CD1c-positive myeloid dendritic cell (primary cell): Measurements from ENCODE around the gene ASPHD1.
A peak's percentile ranks its signal among the peaks of the same experiment; 100 is the strongest.
"Not testable (repeated sequence)": the region's sequence is repeated elsewhere in the genome, so short reads cannot be mapped to it uniquely, and the experiment has no call there.

Source experiments
- DNase-seq: peaks from one replicate; pipeline ENCODE4 v3.0.0-alpha.2; 2016; ENCODE audit errors: extremely low spot score

The ASPHD1 gene

DNA sequence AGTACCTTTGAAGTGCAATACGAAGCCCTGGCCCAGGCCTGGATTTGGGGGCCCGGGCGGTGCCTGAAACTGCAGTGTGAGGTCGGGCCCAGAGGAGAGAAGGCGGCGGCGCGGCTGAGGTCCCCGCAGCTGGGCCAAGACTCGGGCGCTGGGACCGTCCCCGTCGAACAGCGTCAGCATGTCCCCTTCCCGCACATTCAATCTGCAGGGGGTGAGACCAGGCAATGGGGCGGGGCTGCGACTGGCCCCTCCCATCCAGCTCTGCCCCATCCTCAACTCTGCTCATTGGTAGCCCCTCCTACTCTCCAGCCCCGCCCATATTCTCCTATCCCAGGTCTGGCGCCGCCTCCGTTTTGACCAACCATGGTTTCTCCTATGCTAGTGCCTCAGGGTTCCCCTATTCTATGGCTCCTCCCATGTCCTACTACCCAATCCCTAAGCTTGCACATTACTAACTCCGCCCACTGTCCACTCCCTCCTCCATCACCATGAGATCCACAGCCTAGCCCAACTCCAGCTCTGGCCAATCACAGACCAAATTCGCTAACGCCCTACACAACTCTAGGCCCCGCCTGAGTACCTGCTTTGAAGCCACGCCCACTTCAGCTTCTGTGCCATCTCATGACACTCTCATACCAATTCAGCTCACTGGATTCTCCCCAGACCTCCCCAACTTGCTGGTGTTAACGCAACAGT, 22.9 kb upstream of the ASPHD1 start:
- DNase-seq: peak; percentile 80

DNA sequence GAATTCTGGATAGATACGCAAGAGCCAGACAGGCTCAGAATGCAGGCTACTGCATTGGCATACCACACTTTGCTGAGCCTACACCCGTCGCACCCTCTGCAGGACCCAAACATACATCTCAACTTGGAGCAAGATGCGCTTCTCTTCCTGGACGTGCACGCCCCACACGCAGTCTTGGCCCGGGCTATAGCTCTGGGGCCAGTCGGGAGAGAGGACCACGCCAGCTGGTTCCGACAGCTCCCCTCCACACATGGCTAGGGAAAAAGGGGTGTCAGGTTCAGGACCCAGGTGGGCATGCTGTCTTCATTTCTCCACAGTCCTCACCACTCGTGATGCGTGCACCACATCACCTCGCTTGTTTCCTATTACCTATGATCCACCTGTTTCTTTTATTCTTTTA, 22.1 kb upstream of the ASPHD1 start:
- DNase-seq: no peak

DNA sequence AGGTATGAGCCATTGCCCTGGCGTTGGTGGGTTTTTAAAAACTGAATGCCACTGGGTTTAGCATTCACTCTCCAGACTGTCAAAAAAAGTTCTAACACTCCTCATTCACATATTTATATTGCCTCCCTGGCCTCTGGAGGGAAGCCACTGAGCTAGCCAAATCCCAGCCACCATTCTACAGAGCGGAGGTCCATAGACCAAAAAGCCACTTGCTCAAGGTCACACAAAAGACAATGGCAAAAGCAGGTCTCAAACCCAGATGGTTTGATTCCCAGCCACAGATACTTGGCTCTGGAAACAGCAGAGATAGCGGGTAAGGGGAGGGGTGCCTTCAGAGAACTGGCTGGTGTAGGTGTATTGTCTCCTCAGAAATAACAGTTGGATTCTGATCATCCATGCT, 19.2 kb upstream of the ASPHD1 start:
- DNase-seq: no peak

DNA sequence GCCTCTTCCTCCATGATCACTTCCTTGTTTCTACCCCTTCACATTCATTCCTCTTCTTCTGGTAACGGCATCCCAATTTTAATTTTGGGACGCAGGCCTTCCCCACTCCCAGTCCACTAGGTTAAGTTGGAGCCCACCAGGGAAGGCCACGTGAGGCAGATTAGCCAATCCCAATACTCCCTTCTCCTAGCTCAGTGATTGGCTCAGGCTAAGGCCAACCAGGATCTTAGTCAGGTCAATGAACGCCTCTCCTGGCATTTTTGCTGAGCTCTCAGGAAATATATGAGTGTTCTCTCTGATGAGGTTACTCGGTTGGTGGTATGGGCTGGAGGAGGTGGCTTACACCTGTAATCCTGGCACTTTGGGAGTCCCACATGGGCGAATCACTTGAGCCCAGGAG, 16.3 kb upstream of the ASPHD1 start:
- no peak for DNase-seq

DNA sequence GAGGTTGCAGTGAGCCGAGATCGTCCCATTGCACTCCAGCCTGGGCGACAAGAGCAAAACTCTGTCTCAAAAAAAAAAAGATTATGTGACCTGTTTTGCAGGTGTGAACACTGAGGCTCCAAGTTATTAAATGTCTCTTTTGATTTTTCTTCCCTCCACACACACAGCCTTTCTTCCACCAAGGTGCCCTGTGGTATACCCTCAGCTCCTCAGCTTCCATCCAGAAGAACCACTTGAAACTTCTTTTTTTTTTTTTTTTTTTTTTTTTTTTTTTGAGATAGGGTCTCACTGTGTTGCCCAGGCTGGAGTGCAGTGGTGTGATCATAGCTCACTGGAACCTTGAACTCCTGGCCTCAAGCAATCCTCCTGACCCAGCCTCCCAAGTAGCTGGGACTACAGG, 10.9 kb upstream of the ASPHD1 start:
- DNase-seq: not testable (repeated sequence)

DNA sequence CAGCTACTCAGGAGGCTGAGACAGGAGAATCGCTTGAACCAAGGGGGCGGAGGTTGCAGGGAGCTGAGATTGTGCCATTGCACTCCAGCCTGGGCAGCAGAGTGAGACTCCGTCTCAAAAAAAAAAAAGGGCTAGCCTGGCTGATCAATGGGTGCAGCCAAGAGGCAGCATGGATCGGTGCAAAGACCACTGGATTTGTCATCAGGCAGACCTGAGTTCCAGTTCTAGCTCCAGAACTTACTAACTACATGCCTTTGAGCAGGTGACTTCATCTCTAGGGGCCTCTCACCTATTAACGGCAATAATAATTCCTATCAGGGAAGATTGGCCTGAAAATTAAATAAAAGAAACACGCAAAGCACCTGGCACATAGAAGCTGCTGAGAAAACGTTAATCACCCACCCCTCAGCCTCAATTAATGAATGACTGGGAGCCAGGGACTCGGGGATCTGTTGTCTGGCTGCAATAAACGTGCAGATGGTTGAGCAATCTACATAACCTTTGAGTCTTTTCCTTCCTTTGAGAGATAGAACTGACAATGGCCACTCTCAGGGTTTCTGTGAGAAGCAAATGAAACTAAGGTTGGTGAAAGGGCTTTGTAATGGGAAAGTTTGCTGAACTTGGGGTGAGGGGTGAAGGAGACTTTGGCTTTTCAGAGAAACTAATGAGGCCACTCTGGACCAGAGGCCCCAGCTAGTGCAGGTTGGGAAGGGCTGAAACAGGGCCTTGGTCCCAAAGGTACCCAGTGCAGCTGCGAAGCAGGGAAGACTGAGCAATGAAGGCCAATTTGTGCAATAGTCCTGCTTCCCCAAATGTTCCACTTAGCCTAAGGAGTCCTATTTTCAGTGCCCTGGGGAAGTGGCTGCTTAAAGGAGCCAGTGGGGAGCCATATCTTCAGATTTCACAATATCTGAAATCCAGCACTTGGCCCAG, 8.5 kb upstream of the ASPHD1 start:
- DNase-seq: peak; percentile 70

DNA sequence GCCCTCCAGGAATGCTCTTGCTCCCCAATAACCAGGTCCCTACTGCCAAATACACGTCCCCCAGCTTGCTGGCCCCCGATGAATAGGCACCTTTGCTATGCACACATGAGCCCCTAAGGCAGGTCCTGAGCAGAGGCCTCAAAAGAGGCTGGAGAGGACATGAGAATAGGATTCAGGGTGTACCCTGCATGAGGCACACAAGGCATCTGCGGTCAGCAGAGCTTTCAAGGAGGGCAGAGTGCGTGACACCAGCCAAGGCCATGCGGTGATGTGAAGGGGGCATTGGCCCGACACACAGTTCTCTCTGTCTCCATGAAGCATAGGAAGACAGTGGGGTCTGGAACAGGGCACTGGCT, 7.9 kb upstream of the ASPHD1 start:
- no peak for DNase-seq

DNA sequence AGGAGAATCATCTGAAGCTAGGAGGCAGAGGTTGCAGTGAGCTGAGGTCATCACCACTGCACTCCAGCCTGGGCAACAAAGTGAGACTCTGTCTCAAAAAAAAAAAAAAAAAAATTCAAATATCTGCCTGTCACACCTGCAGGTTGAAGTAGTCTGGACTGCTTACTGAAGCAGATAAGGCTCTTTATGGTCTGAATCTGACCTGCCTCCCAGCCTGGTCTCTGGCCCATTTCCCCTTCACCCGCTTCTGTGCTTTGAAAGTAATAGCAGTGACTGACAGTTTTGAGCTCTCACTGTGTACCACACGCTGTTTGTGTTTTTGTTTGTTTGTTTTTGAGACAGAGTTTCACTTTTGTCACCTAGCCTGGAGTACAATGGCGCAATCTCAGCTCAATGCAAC, 6.7 kb upstream of the ASPHD1 start:
- DNase-seq: no peak

DNA sequence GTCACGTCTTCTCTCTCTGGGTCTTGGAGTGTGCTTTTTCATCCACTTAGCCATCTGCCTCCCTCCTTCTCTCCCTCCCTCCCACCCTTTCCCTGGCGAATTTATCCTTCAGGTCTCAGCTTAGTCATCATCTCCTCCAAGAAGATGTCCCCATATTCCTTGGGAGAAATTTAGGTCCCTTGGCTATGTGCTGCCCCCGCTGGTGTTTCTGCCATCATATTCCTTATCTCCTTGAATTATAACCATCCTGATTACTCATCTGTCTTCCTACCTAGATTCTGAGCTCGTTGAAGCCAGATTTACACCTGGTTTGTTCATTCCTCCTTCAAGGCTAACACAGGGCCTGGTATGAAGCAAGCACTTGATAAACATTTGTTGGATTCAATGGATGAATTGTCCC, 5.9 kb upstream of the ASPHD1 start:
- no peak for DNase-seq

DNA sequence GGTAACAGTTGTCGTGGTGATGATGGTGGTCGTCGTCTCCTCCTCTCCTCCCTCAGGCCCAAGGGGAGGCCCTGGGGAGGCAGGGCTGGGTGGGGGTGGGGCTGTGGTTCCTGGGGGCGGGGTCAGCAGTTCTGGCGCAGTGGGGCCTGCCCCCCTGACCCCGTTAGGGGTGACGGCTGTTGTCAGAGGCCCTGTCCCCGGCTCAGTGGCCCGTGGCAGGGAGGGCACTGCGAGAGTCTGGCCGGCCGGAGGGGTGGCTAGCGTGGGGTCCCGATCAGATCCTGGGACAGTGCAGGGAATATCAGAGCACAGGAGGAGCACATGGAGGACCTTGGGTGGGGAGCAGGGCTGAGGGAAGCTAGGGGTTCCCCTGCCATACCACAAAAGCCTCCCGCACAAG, 3.4 kb upstream of the ASPHD1 start:
- no peak for DNase-seq

DNA sequence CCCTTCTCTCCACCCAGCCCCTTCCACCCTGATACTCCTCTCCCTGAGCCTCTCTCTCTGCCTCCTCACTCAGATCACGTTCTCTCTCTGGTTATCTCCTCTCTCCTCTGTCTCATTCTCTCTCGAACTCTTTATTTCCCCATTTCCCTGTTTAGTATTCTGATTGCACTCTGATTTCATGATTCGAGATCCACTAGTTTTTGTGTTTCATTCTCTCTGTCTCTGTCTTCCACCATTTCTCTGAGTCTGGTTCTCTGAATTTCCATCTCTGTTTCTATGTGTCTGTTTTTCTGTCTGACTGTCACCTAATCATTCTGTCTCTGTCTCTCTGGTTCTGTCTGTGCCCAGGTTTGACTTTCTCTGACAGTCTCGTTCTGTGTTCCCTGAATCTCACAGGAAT, 3.0 kb upstream of the ASPHD1 start:
- DNase-seq: no peak

DNA sequence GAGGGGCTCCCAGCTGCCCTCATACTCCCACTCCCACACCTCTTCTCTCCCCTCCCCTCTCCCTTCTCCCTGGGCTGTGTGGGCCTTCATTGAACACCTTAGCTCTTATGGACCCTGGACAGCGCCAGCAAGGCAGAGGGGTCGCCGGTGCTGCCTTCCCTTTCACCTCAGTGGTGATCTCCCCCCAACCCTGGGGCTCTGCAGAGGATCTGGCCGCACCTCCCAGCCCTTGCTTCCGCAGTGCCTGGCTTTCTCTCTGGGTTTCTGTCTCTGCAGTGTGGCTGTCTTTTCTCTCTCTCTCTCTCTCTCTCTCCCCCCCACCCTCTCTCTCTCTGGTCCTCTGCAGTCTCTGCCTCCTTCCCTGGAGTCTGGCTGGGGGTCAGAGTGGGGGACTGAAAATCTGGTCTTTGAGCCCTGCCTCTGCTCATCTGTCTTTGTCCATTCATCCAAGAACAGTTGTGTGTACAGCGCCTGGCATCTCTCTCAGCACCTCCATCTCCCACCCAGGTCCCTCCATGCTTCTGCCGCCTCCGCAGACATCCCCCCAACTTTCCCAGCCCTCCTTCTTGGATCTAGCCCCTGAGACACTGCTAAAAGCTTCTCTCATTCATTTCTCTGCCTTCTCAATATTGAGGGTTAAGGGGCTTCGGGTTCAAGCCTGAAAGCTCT, 2.0 kb upstream of the ASPHD1 start:
- DNase-seq: no peak

DNA sequence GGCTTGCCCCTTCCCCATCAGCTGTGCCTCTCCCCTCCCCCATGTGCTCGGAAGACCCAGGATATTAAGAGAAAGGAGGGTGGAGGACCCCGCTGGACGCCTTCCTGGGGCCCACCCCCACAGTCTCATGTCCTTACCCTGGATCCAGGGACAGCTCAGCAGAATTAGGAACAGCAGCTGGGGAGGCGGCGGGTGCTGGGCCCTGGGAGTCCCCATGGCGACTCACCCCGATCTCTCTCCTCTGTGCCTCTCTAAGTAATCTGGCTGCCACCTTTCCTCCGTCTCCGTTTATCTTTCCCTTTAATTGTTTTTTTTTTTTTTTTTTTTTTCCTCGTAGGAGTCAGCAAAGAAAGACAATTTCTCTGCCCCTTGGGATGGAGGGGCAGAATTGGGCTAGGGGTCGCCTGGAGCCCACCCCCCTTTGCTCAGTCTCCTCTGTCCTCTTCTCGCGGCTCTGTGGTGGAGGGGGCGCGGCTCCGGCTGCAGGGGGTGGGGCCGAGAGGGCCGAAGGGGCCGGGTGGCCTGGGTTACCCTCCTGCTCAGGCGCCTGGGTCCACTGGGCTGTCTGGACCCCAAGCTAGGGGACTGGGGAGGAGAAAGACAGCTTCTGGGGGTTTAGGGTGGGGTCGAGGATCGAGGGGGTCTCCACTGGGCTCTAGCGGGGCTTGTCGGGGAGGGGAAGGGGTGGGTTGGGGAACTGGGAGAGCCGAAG, 1.3 kb upstream of the ASPHD1 start:
- no peak for DNase-seq

DNA sequence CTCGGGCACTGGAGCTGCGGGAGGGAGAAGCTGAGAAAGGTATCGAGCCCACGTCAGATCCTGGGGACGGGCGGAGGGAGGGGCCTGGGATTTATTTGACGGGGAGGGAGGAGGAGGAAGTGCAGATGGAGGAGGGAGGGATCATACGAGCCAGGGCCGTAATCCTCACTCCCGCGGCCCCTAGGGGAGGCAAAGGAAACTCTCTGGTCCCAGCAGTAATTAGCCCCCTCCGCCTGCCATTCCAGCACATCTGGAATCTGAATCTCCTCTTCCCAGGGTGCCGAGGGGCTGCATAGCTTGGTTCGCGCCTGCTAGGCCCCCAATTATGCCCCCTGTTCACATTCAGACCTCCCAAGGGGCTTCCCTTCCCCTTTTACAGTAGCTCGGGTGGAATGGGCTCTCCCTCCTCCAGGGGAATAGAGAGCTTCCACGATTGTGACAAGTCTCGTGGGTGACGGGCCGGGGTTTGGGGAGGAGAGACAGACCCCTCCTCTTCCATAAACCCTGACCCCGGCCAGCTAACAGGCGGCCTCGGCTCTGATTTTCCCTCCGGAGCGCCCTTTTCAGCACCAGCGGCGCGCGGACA, 679 bp upstream of the ASPHD1 start, which contains the start of gene SEZ6L2:
Gene SEZ6L2 (minus strand): TSS at position 35 of the 586 bp plus-strand sequence. CDS start 531 bp downstream, outside the sequence.
- peak; percentile 84 for DNase-seq

DNA sequence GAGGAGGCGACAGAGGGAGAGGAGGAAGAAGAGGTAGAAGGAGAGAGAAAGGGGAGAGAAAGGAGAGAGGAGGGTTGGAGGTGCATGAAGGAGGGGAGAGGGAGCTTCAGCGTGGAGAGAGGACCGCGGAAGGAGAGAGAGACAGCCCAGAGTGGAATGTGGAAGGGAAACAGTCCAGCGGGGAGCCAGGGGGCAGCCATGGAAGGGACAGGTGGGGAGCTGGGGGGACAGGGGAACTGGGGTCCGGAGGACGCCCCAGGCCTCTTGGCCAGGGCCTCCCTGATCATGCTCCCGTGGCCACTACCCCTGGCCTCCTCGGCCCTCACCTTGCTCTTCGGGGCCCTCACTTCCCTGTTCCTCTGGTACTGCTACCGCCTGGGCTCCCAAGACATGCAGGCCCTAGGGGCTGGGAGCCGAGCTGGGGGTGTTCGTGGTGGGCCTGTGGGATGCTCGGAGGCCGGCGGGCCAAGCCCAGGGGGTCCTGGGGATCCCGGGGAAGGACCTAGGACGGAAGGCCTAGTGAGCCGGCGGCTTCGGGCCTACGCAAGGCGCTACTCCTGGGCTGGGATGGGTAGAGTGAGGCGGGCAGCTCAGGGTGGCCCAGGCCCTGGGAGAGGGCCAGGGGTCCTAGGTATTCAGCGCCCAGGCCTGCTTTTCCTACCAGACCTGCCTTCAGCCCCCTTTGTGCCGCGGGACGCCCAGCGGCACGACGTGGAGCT, 759 bp downstream of the ASPHD1 start:
- DNase-seq: no peak

DNA sequence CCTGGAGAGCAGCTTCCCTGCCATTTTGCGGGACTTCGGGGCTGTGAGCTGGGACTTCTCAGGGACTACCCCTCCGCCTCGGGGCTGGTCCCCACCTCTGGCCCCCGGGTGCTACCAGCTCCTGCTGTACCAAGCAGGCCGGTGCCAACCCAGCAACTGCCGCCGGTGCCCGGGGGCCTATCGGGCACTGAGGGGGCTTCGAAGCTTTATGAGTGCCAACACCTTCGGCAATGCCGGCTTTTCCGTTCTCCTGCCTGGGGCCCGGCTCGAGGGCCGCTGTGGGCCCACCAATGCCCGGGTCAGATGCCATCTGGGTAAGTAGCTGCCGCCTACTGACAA, 1.3 kb downstream of the ASPHD1 start:
- DNase-seq: no peak

DNA sequence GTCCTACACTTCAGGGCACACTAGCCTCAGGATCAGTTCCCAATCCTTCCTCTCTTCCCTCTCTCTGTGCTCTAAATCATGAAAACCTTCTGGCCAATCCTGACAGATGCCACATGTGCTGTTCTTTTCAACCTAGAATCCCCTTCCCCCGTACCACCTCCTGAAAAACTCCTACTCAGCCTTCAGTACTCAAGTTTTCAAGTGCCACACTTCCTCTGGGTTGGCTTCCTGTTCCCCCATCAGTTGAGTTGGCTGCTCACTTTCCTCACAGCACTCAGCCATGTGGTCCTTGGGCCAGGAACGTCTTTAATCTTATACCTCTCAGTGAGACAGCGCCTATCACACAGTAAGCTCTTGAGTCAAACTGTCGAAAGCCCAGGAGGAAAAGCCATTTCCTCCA, 3.3 kb downstream of the ASPHD1 start:
- no peak for DNase-seq

DNA sequence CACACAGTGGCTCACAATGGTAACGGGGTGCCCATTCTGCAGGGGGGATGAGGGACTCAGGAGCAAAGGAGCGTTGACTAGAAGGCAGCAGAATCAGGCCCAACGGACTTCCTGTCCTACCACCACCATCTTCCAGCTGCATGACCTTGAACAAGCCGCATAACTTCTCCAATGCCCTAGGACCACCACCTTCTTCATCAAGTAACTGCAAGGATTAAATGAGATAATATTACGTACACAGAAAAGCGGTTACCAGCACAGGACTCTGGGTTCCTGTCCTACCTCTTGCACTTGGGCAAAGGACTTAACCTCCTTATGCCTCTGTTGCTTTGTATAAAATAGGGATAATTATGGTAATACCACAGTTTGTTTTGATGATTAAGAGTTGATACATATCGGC, 4.7 kb downstream of the ASPHD1 start:
- no peak for DNase-seq

DNA sequence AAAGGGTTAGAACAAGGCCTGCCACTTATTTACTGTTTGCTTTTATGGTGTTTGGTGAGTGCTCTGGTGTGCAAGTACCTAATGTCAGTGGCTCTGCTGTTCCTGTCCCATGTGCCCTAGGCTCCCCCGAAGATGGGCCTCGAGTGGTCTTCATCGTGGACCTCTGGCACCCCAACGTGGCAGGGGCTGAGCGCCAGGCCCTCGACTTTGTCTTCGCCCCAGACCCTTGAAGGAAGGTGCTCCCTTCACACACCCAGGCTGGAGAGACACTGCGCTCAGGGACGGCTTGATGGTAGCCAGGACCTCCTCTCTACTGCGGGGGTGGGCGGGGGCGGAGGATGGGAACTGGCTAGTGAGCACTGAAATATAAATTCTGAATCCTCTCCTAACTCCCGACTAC, 5.4 kb downstream of the ASPHD1 start:
- DNase-seq: no peak

DNA sequence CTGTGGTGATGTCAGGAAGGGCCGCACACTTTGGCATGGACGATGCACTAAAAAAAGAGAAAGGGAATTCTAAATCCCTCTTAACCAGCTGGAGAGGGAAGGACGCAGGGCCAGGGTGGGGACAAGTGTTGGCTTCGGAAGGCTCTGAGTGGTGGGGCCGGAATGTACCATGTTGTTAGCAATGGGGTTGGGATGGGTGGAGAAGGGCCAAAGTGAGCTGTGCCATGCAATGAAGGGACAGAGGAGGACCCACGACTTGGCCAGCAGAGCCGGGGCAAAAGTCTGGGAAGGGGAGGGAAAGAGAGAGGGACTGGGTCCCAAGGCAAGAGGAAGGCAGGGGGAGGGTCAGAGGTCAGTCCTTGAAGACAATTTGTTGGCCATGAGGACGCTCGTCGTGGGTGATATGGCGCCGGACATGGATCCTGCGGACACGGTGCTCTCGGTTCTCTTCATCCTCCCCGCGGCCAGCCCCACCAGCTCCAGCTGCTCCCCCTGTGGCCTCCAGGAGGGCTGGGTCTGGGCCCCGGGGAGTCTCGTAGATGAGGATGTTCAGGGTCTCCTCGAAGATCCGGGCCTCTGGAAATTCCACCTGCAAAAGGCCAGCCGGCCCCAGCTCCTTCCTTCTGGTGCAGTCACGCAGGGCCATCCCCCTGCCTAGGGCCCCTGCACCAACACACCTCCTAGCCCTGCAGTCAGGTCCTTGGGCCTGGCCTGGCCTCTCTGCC, 6.4 kb downstream of the ASPHD1 start:
- DNase-seq: no peak
